Measurements from ENCODE around the gene PGM2L1. TPM values are rescaled to one million over a fixed set of nuclear protein-coding genes. Genes with fewer than 3 reads are reported as not detected.

PGM2L1 gene
- polyA plus RNA-seq, 1 experiment, result 0.97 TPM

DNA sequence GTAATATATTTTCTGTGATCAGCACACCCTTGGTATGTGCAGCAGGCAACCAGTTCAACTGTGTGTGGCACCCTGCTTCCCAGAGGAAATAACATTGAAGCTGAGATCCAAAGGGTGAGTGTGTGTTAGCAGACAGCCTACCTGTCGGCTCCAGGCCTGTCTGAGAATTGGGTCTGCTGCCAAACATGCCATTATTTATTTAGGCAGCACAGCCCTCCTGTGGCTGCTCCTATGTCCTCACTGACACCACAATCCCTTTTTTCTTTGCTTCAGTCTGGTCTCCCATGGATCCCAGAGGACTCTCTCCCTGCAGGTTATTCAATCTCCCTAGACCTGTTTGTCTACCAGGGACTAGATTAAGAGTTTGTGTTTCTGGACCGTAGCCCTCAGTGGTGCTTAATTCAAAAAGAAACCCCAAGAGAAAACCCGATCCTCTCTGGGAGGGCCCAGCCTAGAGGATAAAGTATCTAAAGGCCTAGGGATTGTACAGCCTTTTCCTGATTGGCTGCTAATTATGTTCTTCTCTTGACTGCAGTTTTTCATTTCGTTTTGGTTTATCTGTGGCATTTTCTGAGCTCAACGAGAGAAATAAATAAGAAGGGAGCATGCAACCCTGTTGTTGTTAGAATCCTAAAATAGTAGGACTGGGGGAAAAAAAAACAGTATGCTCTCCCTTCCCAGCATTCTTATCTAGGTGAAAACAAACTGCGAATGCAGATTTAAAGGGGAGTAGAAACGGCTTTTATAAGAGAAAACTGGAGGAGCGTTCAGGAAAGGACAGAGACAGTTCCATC is 45.0 kb upstream of the PGM2L1 start:
- TF ChIP-seq, protein P1, sequence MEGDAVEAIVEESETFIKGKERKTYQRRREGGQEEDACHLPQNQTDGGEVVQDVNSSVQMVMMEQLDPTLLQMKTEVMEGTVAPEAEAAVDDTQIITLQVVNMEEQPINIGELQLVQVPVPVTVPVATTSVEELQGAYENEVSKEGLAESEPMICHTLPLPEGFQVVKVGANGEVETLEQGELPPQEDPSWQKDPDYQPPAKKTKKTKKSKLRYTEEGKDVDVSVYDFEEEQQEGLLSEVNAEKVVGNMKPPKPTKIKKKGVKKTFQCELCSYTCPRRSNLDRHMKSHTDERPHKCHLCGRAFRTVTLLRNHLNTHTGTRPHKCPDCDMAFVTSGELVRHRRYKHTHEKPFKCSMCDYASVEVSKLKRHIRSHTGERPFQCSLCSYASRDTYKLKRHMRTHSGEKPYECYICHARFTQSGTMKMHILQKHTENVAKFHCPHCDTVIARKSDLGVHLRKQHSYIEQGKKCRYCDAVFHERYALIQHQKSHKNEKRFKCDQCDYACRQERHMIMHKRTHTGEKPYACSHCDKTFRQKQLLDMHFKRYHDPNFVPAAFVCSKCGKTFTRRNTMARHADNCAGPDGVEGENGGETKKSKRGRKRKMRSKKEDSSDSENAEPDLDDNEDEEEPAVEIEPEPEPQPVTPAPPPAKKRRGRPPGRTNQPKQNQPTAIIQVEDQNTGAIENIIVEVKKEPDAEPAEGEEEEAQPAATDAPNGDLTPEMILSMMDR (IDR thresholded peaks at IDR 0.05; ENCODE audit: insufficient read depth, low read depth, low read length), result no peak
- POLR2A ChIA-PET, result no interaction called here
- DNase-seq (ENCODE audit: low read depth), result no peak
- Histone ChIP-seq H3K27me3 (ENCODE audit: control insufficient read depth, insufficient read depth, low read length) (no peaks in the 10 kb centered on the region; the same call in 1 of the 2 replicates), H3K36me3 (ENCODE audit: control insufficient read depth, insufficient read depth, low read length) (no peaks in the 10 kb centered on the region), H3K4me3 (ENCODE audit: low read depth, low read length) (no peak overlapping the region)
- CTCF ChIA-PET, result interaction anchor here (0.7 to 16.8 kb wide), 3 partner anchors 10 to 188 kb away, joined by 3 to 300 read pairs (median 3); partner anchors contain the start of gene PGM2L1

DNA sequence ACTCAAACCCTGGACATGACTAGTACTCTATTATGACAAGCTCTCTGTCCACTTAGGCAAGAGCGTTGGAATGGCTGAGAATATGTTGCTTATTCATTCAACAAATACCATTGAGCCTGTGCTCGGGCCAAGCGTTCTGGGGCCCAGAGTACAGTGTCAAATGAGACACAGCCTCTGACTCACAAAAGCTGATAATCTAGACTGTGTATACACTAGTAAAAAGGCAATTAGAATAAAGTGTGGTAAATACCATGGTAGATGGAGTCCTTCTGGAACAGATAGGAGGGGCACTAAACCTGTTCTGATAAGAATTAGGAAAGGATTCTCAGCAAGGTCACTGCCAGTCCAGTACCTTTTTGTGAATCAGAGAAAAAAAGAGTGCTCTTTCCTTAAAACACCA is 44.4 kb upstream of the PGM2L1 start:
- DNase-seq (ENCODE audit: low read depth), result no peak
- CTCF ChIA-PET, result interaction anchor here (0.6 to 16.8 kb wide), 2 partner anchors 44 to 187 kb away, joined by 3 to 300 read pairs; no protein-coding TSS in a partner anchor
- H3K4me3 ChIP-seq (ENCODE audit: low read depth, low read length), result no peak overlapping the region
- no peaks in the 10 kb centered on the region; the same call in 1 of the 2 replicates for H3K27me3 ChIP-seq (ENCODE audit: control insufficient read depth, insufficient read depth, low read length)
- POLR2A ChIA-PET, result no interaction called here
- no peaks in the 10 kb centered on the region for H3K36me3 ChIP-seq (ENCODE audit: control insufficient read depth, insufficient read depth, low read length)
- TF ChIP-seq, protein P1 (IDR thresholded peaks at IDR 0.05; ENCODE audit: insufficient read depth, low read depth, low read length), result no peak

DNA sequence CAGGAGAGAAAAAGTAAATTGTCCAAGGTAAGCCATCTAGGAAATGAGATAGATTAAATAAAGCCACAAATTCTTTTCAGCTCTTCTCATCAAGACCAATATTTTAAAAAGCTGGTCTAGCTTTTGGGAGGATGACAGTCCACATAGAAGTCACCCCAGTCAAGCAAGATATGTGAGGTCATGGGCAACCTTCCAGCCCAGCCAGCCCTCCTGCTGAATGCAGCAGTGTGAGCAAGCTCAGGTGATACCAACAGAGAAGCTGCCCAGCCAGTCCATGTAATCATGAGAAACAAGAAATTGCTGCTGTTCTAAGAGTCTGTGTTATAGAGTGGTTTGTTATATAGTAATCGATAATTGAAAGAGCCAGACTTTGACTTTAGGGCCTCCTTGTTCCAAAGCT is 40.4 kb upstream of the PGM2L1 start:
- CTCF ChIA-PET, result interaction anchor here (0.7 to 16.8 kb wide), 4 partner anchors 11 to 183 kb away, joined by 3 to 300 read pairs (median 4); no protein-coding TSS in a partner anchor
- DNase-seq (ENCODE audit: low read depth), result no peak
- POLR2A ChIA-PET, result no interaction called here
- TF ChIP-seq, protein P1 (IDR thresholded peaks at IDR 0.05; ENCODE audit: insufficient read depth, low read depth, low read length), result no peak
- H3K36me3 ChIP-seq (ENCODE audit: control insufficient read depth, insufficient read depth, low read length), result no peaks in the 10 kb centered on the region
- H3K27me3 ChIP-seq (ENCODE audit: control insufficient read depth, insufficient read depth, low read length), result no peaks in the 10 kb centered on the region
- no peak overlapping the region for H3K4me3 ChIP-seq (ENCODE audit: low read depth, low read length)

DNA sequence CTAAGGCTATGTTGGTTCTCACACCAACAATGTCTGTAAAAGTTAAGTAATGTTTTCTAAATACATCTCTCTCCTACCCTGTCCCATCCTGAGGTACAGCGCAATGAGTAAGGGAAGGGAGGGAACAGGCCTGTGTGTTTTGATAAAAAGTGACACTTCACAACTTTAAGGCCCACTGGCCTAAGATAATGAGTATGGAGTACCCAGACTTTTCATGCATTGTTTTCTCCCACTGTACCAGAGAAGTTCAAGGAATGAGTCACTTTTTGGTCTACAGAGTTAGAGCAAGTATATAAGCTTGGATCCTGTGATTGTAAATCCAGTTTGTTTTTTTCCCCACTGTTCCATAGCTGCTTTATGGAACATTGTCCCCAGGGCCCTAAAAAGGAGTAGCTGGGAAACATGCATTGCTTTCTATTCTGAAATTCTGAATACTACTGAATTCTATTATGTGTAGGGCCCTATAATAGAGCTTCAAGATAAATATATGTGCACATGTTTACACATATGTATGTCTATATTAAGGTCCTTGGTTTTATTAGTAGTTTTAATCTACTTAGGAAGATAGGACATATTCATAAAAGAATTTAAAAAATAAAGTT is 39.3 kb upstream of the PGM2L1 start:
- no peaks in the 10 kb centered on the region for H3K36me3 ChIP-seq (ENCODE audit: control insufficient read depth, insufficient read depth, low read length)
- ChIA-PET POLR2A (no interaction called here), CTCF (interaction anchor here (0.7 to 3.4 kb wide), 8 partner anchors 10 to 182 kb away, joined by 3 to 11 read pairs (median 5); no protein-coding TSS in a partner anchor)
- no peaks in the 10 kb centered on the region for H3K27me3 ChIP-seq (ENCODE audit: control insufficient read depth, insufficient read depth, low read length)
- no peak overlapping the region for H3K4me3 ChIP-seq (ENCODE audit: low read depth, low read length)
- TF ChIP-seq, protein P1 (IDR thresholded peaks at IDR 0.05; ENCODE audit: insufficient read depth, low read depth, low read length), result no peak
- DNase-seq (ENCODE audit: low read depth), result no peak

DNA sequence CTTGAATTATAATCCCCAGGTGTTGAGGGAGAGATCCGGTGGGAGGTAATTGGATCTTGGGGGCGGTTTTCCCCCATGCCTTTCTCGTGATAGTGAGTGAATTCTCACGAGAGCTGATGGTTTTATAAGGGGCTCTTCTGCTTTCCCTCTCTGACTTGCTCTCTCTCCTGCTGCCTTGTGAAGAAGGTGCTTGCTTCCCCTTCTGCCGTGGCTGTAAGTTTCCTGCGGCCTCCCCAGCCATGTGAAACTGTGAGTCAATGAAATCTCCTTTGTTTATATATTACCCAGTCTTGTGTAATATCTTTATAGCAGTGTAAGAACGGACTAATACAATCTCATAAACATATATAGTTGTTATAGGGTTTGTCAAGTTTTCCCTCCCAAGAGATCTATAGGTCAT is 36.3 kb upstream of the PGM2L1 start:
- Histone ChIP-seq H3K27me3 (ENCODE audit: control insufficient read depth, insufficient read depth, low read length) (no peaks in the 10 kb centered on the region), H3K4me3 (ENCODE audit: low read depth, low read length) (no peak overlapping the region), H3K36me3 (ENCODE audit: control insufficient read depth, insufficient read depth, low read length) (no peaks in the 10 kb centered on the region)
- ChIA-PET CTCF (no interaction called here), POLR2A (no interaction called here)
- DNase-seq (ENCODE audit: low read depth), result no peak
- TF ChIP-seq, protein P1 (IDR thresholded peaks at IDR 0.05; ENCODE audit: insufficient read depth, low read depth, low read length), result no peak
